Stimulated activated naive CD8-positive, alpha-beta T cell treated with anti-CD3 and anti-CD28 coated beads, Interleukin-15, Interleukin-2, amounts not matched to agents 100 ng/mL and 50 ng/mL, for 24 hours (primary cell): ENCODE measurements around the gene SPNS2.

Experiments
- H3K27ac Mint-ChIP-seq: one replicate; pipeline ENCODE4 v1.8.0; 2021; ENCODE audit warnings: mild to moderate bottlenecking, mixed read lengths
- H3K27me3 Mint-ChIP-seq: one replicate; pipeline ENCODE4 v1.8.0; 2021; ENCODE audit warnings: mixed read lengths
- H3K36me3 Mint-ChIP-seq: one replicate; pipeline ENCODE4 v1.8.0; 2021; ENCODE audit warnings: low read depth, mixed read lengths
- H3K4me1 Mint-ChIP-seq: one replicate; pipeline ENCODE4 v1.8.0; 2021; ENCODE audit warnings: low read depth, mixed read lengths
- H3K4me3 Mint-ChIP-seq: one replicate; pipeline ENCODE4 v1.8.0; 2021; ENCODE audit warnings: mild to moderate bottlenecking, mixed read lengths
- H3K9me3 Mint-ChIP-seq: one replicate; pipeline ENCODE4 v1.8.0; 2021; ENCODE audit warnings: mixed read lengths

Gene SPNS2

DNA sequence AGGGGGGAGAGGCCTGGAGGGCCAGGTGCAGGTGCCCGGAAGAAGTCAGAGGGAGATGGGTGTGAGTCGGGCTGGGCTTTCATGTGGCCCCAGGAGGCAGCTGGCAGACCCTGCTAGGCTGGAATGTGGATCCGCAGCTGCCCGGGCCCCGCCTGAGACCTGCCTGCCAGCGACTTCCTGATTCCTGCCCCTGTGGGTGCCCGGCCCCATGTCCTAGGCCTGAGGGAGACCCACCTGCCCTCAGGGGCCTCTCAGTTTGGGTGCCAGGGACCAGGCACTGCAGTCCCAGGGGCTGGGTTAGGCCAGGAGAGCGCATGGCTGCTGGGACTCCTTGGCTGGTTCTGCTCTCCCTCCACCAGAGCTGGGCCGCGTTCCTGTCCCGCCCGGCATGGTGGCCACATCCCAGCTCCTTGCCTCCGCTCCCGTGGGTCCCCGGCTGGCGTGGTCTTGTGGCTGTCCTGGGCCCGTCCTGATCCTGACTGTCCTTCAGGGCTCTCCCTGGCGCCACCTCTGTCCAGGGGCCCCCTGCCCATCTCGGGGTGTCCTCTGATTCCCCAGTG is 22.1 kb upstream of the SPNS2 start:
- Mint-ChIP-seq H3K9me3 (no peaks in the 10 kb centered on the region), H3K27ac (no peak overlapping the region), H3K36me3 (no peaks in the 10 kb centered on the region), H3K4me3 (no peak overlapping the region), H3K27me3 (no peaks in the 10 kb centered on the region), H3K4me1 (peaks cover 22% of the 10 kb centered on the region)

DNA sequence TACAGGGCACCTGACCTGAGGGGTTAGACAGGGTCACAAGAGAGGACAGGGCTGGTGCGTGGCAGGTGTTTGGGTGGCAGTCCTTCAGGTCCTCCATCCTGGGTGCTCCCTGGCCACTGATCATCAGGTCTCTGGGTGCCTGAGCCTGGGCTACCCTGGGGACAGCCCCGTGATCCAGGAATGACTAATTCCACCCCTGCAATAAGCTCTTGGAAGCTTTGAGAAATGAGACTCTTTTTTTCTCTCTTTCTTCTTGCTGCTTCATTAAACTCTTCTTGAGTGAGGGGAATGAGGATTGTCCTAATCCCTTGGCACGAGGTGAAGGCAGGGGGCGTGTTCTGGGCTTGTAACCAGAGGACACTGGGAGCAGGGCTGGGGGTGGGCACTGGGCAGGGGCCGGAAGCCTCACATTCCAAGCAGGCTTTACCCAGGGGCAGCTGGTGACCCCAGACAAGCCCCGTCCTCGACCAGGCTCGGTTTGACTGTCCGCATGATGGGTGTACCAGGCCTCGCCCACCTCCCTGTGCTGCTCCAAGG is 21.4 kb upstream of the SPNS2 start:
- Mint-ChIP-seq H3K4me3 (no peak overlapping the region), H3K27ac (no peak overlapping the region), H3K27me3 (no peaks in the 10 kb centered on the region), H3K9me3 (no peaks in the 10 kb centered on the region), H3K36me3 (no peaks in the 10 kb centered on the region), H3K4me1 (peaks cover 29% of the 10 kb centered on the region)

DNA sequence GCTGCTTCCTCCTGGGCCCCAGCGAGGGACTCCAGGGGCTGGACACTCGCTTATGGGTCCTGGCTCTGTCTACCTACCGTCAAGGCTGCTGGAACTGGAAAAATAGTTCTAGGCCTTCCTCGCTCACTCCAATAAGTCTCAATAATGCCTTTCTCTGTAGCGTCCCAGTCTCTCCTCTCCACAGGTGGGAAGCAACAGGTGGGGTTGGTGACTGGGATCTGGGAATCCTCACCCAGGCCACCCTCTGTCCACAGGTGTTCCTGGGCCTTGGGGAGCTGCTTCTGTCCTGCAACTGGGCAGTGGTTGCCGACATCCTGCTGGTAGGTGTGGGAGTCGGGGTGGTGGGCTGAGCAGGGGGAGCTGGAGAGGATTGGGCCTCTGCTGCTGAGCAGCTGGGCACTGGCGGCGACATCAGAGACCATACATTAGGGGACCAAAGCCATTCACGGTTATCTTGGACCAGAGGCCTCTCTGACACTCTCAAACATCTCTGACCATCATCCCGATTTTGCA is 20.3 kb upstream of the SPNS2 start:
- Mint-ChIP-seq H3K36me3 (no peaks in the 10 kb centered on the region), H3K4me3 (no peak overlapping the region), H3K4me1 (peaks cover 35% of the 10 kb centered on the region), H3K27ac (no peak overlapping the region), H3K27me3 (no peaks in the 10 kb centered on the region), H3K9me3 (no peaks in the 10 kb centered on the region)

DNA sequence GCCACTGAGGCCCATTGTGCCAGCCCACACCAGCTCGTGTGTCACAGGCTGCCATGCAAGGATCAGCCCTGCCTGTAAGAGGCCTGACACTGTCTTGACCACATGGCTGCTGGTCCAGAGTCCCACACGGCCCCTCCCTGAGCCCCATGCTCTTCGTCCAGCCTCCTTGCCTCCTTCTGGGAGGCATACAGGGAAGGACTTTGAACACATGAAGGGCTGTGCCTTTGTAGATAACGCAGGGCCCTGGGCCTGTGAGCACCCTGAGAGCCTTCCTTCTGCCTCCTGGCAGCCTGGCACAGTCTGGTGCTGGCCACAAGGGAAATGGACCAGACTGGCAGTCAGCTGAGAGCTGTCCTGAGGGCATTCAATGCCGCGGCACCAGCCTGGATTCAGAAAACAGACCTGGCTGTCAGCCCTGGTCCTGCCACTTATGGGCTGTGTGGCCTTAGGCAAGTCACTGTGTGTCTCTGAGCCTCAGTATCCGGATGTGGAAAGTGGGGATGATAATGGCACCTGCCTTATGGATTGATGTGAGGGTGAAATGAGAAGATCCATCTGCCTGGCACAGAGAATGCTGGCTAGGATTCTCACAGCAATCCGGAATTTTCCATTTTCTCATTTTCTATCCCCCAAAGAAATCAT is 19.2 kb upstream of the SPNS2 start:
- no peaks in the 10 kb centered on the region for H3K27me3 Mint-ChIP-seq
- H3K36me3 Mint-ChIP-seq: no peaks in the 10 kb centered on the region
- H3K4me3 Mint-ChIP-seq: no peak overlapping the region
- H3K4me1 Mint-ChIP-seq: peaks cover 35% of the 10 kb centered on the region
- H3K27ac Mint-ChIP-seq: no peak overlapping the region
- H3K9me3 Mint-ChIP-seq: no peaks in the 10 kb centered on the region

DNA sequence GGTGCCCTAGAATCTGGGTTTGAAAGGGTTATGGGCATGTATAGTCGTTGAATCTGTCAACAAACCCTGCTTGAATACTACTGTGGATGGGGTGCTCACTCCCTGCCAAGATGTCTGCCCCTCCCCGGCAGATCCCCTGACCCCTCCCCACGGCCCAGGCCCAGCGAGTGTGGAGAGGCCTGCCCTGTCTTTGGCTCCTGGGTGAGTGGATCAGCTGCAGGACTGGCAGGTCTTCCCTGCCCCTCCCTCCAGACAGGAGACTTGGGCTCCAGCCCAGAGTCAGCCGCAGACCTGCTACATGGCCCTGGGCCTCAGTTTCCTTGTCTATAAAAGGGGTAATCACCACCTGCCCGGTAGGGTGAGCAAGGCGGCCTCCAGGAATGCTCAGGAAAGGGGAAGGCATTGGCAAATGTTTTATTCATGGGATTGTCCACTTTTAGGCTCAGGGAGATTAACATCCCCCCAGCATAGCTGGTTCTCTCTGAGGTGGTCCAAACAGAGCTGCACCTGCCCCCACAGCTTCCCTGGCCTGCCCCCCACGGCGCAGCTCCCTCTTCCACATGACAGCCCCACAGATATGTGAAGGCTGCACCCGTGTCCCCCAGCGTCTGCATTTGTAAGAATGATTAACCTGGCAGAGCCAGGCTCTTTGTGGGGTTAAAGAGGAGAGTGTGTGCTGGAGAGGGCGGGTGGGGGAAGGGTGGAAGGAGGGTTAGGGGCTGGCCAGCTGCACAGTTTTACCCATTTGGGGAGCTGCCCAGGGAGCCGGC is 18.5 kb upstream of the SPNS2 start:
- Mint-ChIP-seq H3K4me1 (peaks cover 40% of the 10 kb centered on the region), H3K27me3 (no peaks in the 10 kb centered on the region), H3K27ac (no peak overlapping the region), H3K9me3 (no peaks in the 10 kb centered on the region), H3K36me3 (no peaks in the 10 kb centered on the region), H3K4me3 (no peak overlapping the region)

DNA sequence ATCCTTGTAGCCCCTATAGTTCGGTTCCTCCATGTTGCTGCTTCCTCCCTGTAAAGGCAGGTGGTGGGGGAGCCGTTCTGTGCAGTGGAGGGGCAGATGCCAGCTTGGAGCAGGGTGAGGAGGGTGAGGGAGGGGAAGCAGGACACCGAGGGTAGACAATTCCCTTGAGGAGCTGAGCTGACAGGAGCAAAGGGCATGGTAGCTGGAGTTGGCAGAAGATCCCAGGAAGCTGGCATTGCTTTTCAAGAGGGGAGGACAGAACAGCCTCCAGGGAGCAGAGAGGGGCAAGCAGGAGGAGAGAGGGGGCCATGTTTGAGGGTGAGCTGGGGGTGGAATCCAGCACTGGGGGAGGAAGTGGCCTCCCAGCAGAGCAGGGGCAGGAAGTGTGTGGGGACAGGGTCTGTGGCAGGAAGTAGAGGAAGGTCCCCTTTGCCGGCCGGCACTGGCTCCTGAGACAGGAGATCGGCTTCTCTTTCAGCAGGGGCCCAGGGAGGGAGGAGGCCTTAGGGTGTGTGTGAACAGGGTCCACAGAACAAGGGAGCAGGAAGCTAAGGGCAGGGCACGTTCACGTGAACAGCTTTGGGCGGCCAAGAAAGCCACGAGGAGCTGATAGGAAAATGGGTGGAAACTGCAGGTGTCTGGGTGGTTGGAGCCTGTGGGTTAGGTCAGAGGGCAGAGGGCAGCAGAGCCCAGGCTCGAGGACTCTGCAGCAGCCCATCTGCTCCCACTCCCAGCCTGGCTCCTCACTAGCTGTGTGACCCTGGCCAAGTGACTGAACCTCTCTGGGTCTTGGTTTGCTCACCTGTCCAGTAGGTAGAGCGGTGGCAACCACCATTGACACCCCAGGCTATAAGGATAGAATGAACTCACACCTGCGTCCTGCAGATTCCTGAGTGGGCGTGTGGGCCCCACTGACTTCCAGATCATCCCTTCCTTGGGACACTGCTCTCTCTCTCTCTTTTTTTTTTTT is 17.5 kb upstream of the SPNS2 start:
- H3K4me3 Mint-ChIP-seq: peak overlapping the region; percentile 63
- no peaks in the 10 kb centered on the region for H3K27me3 Mint-ChIP-seq
- H3K9me3 Mint-ChIP-seq: no peaks in the 10 kb centered on the region
- peak overlapping the region; percentile 93 for H3K27ac Mint-ChIP-seq
- no peaks in the 10 kb centered on the region for H3K36me3 Mint-ChIP-seq
- peaks cover 47% of the 10 kb centered on the region for H3K4me1 Mint-ChIP-seq

DNA sequence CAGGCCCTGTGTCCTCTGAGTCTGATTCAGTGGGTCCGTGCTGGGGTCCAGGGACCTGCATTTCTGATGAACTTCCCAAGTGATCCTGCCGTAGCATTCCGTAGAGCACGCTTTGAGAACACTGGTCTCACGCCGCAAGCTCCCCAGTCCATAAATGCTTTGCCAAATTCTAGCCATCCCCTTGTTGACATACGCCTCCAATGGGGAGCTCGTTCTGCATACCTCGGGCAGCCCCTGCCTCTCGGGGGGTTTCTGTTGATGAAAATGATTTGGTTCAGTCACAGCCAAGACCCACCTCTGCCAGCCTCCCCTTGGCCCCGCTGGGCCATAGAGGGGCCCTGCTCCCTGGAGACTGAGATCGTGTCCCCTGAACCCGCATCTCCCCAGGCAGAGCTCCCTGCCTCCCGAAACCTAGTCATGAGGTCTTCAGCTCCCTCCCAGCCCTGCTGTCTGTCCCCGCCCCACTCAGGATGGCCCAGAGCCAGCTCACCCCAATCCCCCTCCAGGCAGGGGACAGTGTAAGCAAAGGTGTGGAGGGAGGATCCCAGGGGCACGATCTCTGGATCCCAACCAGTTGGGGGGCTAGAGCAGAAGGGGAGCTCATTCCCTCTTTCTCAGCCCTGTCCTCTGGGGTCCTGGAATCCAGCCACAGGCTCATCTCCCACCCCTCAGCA is 16.2 kb upstream of the SPNS2 start:
- peaks cover 47% of the 10 kb centered on the region for H3K4me1 Mint-ChIP-seq
- no peak overlapping the region for H3K4me3 Mint-ChIP-seq
- peak overlapping the region; percentile 36 for H3K27ac Mint-ChIP-seq

DNA sequence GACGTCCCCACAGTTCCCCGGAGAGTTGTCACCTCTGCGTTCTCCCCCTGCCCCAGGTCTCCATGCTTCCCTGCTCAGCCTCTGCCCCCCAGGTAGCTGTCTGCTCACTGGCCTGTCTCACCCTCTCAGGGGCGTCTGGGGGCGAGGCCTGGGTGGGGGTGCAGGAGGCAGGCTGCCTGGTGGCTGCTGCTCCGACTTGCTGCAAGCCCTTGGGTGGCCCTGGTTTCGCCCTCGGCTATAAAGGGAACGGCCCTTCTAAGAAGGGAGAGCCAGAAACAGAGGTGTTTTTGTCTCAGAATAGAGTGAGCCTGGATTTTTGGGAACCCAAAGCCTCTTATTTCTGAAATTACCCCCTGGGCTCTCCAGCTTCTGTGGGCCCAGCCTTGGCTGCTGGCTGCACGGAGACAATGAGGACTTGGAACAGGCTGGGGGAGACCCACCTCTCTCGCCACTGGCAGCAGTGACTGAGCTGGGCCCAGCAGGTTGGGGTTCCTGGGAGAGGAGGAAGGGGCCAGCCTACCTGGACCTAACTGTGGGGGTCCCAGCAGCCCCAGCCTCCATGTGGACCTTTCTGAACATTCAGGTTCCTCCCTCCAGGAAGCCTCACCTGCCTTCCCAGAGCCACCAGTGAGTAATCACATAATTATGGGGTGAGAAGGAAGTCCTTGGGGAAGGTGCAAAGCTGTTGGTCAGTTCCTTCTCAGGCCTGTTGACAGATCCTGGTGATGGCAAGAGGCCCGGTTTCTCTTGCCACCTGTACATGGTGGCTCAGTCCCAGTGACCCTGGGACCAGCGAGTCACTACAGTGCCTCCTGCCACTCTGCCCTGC is 15.5 kb upstream of the SPNS2 start:
- Mint-ChIP-seq H3K36me3 (no peaks in the 10 kb centered on the region), H3K27me3 (no peaks in the 10 kb centered on the region), H3K27ac (no peak overlapping the region), H3K4me3 (no peak overlapping the region), H3K9me3 (no peaks in the 10 kb centered on the region), H3K4me1 (peaks cover 46% of the 10 kb centered on the region)

More for the DNA sequence above, 16.2 kb upstream of the SPNS2 start:
- no peaks in the 10 kb centered on the region for H3K27me3 Mint-ChIP-seq
- H3K9me3 Mint-ChIP-seq: no peaks in the 10 kb centered on the region
- H3K36me3 Mint-ChIP-seq: no peaks in the 10 kb centered on the region

DNA sequence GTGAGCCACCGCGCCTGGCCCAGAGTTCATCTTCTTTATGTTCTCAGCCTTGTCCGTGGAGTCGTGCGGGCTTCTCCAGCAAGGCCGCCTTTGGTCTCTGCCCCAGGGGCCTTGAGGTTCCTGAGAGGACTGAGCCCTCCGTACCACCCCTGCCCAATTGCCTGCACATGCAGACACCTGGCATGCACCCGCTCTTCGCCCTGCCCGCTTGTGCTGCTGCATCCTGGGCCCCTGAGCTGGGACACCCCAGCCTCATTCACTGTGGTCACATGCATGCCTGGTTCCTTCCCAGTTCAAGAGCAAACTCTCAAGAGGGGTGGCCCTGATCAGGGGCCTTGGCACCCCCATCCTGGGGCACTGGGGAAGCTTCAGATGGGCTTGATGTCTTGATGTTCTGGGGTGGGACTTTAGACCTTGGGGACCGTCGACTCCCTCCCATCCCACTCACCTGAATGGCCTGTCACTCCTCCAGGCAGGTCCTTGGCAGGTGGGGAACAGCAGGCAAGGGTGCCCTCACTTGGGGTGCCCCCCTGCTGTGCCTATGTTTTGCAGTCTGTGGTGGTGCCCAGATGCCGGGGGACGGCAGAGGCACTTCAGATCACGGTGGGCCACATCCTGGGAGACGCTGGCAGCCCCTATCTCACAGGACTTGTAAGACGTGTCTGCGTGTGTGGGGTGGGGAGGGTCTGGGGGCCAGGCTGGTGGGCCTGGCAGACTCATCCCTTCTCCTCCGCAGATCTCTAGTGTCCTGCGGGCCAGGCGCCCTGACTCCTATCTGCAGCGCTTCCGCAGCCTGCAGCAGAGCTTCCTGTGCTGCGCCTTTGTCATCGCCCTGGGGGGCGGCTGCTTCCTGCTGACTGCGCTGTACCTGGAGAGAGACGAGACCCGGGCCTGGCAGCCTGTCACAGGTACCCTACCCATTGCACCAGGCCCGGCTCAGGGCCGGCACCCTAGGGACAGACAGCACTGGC is 12.7 kb upstream of the SPNS2 start:
- peaks cover 36% of the 10 kb centered on the region for H3K4me1 Mint-ChIP-seq
- no peaks in the 10 kb centered on the region for H3K27me3 Mint-ChIP-seq
- no peaks in the 10 kb centered on the region for H3K9me3 Mint-ChIP-seq
- H3K36me3 Mint-ChIP-seq: no peaks in the 10 kb centered on the region
- H3K4me3 Mint-ChIP-seq: peak overlapping the region; percentile 85
- H3K27ac Mint-ChIP-seq: peak overlapping the region; percentile 76

DNA sequence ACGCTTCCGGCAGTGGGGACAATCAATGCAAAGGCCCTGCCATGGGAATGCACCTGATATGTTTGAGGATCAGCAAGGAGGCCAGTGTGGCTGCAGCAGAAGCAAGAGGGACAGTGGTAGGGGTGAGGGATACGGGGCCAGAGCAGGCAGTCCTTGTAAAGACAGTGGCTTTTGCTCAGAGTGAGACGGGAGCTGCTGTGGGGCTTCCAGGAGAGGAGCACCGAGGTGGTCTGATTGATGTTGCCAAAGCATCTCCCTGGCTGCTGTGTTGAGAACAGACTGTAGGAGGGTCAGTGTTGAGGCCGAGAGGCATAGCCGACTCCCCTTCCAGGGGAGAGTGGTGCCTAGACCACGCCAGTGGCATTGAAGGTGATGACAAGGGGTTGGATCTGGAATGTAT is 11.4 kb upstream of the SPNS2 start:
- Mint-ChIP-seq H3K27ac (no peak overlapping the region), H3K36me3 (no peaks in the 10 kb centered on the region), H3K9me3 (no peaks in the 10 kb centered on the region), H3K4me3 (no peak overlapping the region), H3K4me1 (peaks cover 23% of the 10 kb centered on the region), H3K27me3 (no peaks in the 10 kb centered on the region)

DNA sequence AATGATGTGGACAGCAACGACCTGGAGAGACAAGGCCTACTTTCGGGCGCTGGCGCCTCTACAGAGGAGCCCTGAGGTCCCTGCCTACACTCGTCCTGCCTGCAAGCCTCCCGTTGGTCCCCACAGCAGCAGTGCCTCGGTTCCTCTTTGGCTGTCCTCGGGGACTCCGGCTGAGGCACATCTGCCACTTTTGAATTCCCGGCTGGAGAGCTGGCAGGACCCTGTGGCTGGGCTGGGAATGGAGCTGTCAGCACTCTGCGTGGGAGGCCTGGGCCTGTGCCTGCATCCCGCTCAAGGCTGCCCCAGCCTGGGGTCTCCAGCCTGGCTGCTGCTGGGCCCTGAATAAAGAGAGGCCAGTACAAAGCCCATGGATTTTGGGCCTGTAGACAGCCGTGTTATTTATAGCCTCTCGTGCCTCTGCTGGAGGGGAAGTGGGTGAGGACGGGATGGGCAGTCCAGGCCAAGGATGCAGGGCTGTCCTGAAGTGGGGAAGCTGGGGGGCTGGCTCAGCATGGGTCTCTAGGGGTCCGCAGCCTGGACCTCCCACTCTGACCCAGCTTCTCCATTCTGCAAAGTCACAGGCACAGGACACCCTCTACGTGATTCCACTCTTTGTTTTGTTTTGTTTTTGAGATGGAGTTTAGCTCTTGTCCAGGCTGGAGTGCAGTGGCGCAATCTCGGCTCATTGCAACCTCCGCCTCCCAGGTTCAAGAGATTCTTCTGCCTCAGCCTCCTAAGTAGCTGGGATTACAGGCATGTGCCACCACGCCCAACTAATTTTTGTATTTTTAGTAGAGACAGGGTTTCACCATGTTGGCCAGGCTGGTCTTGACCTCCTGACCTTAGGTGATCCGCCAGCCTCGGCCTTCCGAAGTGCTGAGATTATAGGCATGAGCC is 10.6 kb upstream of the SPNS2 start:
- Mint-ChIP-seq H3K4me3 (no peak overlapping the region), H3K36me3 (no peaks in the 10 kb centered on the region), H3K4me1 (peaks cover 24% of the 10 kb centered on the region), H3K27me3 (no peaks in the 10 kb centered on the region), H3K27ac (no peak overlapping the region), H3K9me3 (no peaks in the 10 kb centered on the region)
